Endothelial cell of umbilical vein (primary cell): ENCODE results near the gene SCLT1.

ENCODE experiments used
- CTCF ChIP-seq, 2 donors: IDR thresholded peaks; 1 replicate in 1 of 2; 2 replicates in 1 of 2; pipeline ENCODE4 v1.5.1; 2011; ENCODE audit warnings: low read length in 2 of 2, mild to moderate bottlenecking in 2 of 2, moderate library complexity in 2 of 2, control low read depth in 1 of 2, inconsistent platforms in 1 of 2, low read depth in 1 of 2; ENCODE audit not compliant: insufficient read depth in 1 of 2; ENCODE audit errors: extremely low read depth in 1 of 2
- EZH2 ChIP-seq: IDR thresholded peaks from 2 replicates; pipeline ENCODE4 v1.6.1; 2012; ENCODE audit warnings: borderline replicate concordance, low read depth, mild to moderate bottlenecking, moderate library complexity, low read length, inconsistent platforms; ENCODE audit not compliant: severe bottlenecking
- MAX ChIP-seq: IDR thresholded peaks from 2 replicates; pipeline ENCODE4 v1.6.1; 2011; ENCODE audit not compliant: insufficient read depth, insufficient read length
- POLR2A ChIP-seq: IDR thresholded peaks from 2 replicates; pipeline ENCODE4 v1.6.1; 2012; ENCODE audit warnings: low read depth, mild to moderate bottlenecking, control low read depth, low read length
- POLR2AphosphoS5 ChIP-seq: IDR thresholded peaks from 2 replicates; pipeline ENCODE4 v1.6.1; 2012; ENCODE audit warnings: low read depth, mild to moderate bottlenecking, control low read depth, low read length, moderate library complexity; ENCODE audit not compliant: insufficient read depth

- TF ChIP-seq MAX (no peak), POLR2A (no peak), CTCF (IDR thresholded peaks at IDR 0.05; ENCODE audit: extremely low read depth in 1 of 2, insufficient read depth in 1 of 2, low read depth in 1 of 2, low read length in 2 of 2) (no peak), EZH2 (no peak), POLR2AphosphoS5 (no peak)
These were observed 243.1 kb downstream of the SCLT1 start for GRCh38 chr4:128850252-128850651.
